HUES48 (cell line): ENCODE data around the gene FZD10.
A peak's percentile ranks its signal among the peaks of the same experiment; 100 is the strongest.

Experiments
- H3K27ac ChIP-seq: one replicate; pipeline ENCODE4 v1.7.0; 2013; ENCODE audit warnings: low read depth, low read length, inconsistent platforms
- H3K27me3 ChIP-seq: 2 replicates; pipeline ENCODE4 v1.6.1; 2013; ENCODE audit warnings: mild to moderate bottlenecking, low read length; ENCODE audit not compliant: control insufficient read depth, insufficient read depth
- H3K36me3 ChIP-seq: 2 replicates; pipeline ENCODE4 v1.6.1; 2013; ENCODE audit warnings: low read length; ENCODE audit not compliant: control insufficient read depth, insufficient read depth
- H3K4me1 ChIP-seq: 2 replicates; pipeline ENCODE4 v1.6.1; 2013; ENCODE audit warnings: mild to moderate bottlenecking, low read length; ENCODE audit not compliant: control insufficient read depth, insufficient read depth
- H3K4me3 ChIP-seq: 2 replicates; pipeline ENCODE4 v1.5.1; 2013; ENCODE audit warnings: mild to moderate bottlenecking, low read depth, low read length
- H3K9ac ChIP-seq: 2 replicates; pipeline ENCODE4 v1.6.1; 2013; ENCODE audit warnings: mild to moderate bottlenecking, low read depth, low read length, moderate library complexity
- H3K9me3 ChIP-seq: 2 replicates; pipeline ENCODE4 v1.6.1; 2013; ENCODE audit warnings: low read length; ENCODE audit not compliant: control insufficient read depth, insufficient read depth

Gene FZD10

DNA sequence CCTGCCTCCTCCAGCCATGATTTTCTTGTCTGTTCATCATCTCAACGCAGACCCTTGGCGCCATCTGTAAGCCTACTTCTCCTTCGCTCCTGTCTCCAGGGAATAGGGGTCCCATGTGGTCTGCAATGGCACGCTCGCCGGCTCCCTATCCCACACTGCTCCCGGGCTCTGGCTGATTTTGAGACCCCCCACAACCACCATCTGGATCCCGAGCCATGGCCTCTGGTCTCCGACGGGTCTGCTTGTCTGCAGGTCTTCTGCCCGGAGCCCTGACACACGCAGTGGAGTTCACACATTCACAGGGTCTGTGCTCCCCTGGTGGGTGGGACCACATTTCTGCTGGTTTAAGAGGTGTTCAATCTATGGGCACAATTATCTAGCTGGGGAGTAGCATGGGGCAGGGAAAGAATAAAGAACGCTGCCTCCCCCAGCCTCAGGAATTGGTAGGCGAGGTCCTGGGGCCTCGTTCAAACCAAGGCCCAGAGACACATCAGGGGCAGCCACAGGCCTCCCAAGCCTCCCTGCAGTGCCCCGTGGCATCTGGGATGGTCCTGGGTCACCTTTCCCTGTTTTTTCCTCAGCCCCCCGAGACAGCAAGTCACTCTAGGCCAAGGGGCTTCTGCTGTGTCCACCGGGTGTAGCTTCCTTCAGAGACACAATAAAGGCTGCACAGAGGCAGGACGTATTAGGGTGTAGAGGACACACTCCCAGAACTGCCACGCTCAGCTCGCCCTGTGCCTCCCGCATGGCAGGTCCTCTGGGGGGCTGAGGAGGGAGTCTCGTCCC, 21.5 kb downstream of the FZD10 start:
- Histone ChIP-seq H3K27me3 (peaks cover 59% of the 10 kb centered on the region), H3K4me1 (peaks cover 3% of the 10 kb centered on the region; the same call in 1 of the 2 replicates), H3K9ac (no peak overlapping the region), H3K36me3 (no peaks in the 10 kb centered on the region), H3K4me3 (no peak overlapping the region), H3K27ac (no peak overlapping the region), H3K9me3 (no peaks in the 10 kb centered on the region)

DNA sequence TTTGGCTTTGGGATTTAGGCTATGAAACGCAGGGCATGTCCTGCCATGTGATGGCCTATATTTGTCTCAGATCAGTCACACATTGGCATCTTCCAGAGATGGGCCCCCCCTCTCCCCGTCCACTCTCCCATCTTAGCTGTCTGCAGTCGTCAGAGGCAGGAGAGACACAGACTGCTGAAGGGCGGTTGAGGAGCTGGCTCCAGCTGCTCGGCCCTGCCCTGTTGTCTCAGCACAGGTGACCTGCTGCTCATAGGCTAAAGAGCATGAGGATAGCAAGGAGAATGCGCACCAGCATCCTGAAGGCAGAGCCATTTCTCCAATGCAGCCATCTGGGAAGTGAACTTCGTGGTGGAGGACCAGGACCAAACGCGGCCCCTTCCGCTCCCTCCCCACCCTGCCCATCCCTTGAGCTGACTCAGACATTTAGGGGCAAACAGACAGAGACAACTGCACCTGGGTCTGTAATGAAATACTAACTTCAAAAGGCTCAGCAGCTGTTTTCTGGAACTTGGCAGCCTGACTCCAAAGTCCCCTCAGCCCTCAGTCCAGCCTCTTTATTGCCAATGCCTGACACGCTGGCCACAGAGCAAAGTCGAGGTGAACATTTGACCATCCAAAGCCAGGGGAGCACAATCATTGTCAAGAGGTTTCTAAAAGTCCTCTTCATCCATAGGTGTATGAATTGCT, 22.3 kb downstream of the FZD10 start:
- H3K9ac ChIP-seq = no peak overlapping the region
- peaks cover 3% of the 10 kb centered on the region; the same call in 1 of the 2 replicates for H3K4me1 ChIP-seq
- H3K27ac ChIP-seq = no peak overlapping the region
- no peaks in the 10 kb centered on the region for H3K9me3 ChIP-seq
- peaks cover 55% of the 10 kb centered on the region for H3K27me3 ChIP-seq
- H3K4me3 ChIP-seq = no peak overlapping the region
- no peaks in the 10 kb centered on the region for H3K36me3 ChIP-seq

DNA sequence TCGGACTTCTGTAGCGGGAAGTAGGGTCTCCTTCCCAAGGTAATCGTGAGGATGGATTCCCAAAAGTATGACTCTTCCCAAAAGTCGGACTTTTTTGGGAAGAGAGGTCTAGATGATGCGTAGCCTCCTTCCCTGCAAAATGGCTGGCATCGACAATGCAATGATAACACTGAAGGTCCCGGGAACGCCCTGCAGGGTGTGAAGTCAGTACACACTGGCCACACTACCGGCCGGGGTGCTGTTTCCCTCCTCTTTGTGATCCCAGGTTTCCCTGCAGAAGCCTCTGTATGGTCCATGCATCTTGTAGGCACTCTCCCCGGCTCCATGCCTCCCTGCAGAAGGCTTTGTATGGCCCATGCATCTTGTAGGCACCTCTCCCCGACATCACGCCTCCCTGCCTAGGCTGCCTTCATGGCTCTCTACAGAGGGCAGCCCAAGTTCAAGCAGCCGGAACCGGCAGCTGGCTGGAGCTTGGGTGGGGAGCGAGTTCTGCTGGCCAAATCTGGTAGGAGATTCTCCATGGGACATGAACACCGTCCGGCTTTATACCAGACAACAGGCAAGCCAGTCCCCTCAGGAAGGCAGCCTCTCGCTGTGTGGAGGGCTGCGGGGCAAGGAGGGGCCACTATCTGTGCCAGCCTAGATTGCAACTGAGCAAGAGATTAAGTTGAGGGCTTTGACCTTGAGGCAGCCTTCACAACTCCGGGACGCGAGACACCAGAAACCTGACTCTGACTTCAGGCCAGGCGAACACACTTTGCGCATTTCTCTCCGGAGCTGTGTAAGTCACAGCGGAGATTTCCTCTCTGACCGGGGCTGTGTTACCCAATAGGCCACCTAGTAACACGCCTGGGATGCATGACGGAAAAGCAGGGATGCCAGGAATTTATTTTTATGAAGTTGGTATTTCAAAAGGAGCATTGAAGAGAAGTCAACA, 23.5 kb downstream of the FZD10 start:
- Histone ChIP-seq H3K9me3 (no peaks in the 10 kb centered on the region), H3K4me1 (peaks cover 3% of the 10 kb centered on the region; the same call in 1 of the 2 replicates), H3K36me3 (no peaks in the 10 kb centered on the region), H3K27me3 (peaks cover 49% of the 10 kb centered on the region), H3K27ac (no peak overlapping the region), H3K4me3 (no peak overlapping the region), H3K9ac (no peak overlapping the region)

DNA sequence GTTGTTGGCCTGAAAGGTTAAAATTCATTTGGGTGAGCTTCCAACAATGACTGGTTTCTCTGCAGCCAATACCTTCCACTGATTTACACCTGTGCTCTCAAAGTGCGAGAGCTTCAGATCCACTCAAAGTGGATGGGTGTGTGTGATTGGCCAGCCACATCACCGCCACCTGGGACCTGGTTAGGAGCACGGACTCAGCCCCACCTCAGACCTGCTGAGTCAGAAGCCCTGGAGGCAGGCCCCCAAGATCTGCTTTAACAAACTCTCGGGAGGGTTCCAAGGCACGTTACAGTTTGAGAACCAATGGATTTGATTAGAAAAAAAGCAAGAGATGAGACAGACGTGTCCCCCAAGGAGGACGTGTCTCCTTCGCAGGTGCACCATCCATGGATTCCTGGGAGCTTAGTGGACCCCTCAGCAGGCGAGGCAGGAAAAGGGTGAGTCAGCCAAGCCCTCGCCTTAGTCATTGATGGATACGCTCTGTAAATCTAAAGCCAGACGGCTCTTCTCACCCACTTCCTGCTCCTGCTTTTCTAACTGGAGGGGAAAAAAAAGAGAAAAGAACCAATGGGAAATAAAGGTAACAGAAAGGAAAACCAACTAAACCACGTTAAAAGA, 24.5 kb downstream of the FZD10 start:
- Histone ChIP-seq H3K36me3 (no peaks in the 10 kb centered on the region), H3K4me1 (peaks cover 3% of the 10 kb centered on the region; the same call in 1 of the 2 replicates), H3K27me3 (peaks cover 46% of the 10 kb centered on the region), H3K27ac (peak overlapping the region; percentile 33), H3K9ac (no peak overlapping the region), H3K9me3 (no peaks in the 10 kb centered on the region), H3K4me3 (no peak overlapping the region)

DNA sequence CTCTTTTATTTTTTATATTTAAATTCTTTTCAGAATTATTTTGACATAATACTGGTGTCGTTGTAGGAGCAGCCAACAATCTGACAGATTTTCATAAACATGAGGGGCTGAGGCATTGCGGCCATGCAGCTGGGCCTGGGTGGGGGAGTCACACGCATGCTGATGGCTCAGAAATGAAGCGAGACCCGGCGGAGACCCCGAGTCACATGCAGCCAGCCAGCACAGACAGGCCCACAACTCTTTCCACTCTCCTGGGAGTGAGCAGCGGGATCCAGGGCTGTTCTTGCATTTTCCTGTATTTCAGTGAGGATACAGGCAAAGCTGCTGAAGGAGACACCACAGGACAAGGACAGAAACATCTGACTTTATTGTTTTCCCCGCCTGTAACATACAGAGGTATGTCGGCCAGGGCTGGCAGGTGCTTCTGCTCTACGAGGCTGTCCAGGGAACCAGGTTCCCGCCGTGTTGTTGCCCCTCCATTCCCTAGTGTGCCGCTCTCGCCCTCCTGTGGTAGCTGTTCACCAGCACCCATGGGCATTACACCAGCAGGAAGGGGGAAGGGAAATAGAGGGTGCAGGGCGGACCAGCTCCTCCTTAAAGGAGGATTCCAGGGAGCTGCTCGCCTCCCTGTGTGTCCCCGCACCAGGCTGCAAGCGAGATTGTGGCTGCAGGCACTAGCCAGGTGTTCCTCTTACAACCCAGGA, 30.5 kb downstream of the FZD10 start:
- Histone ChIP-seq H3K36me3 (no peaks in the 10 kb centered on the region), H3K4me1 (no peaks in the 10 kb centered on the region), H3K9me3 (no peaks in the 10 kb centered on the region), H3K4me3 (no peak overlapping the region), H3K9ac (no peak overlapping the region), H3K27ac (no peak overlapping the region), H3K27me3 (peaks cover 31% of the 10 kb centered on the region)

DNA sequence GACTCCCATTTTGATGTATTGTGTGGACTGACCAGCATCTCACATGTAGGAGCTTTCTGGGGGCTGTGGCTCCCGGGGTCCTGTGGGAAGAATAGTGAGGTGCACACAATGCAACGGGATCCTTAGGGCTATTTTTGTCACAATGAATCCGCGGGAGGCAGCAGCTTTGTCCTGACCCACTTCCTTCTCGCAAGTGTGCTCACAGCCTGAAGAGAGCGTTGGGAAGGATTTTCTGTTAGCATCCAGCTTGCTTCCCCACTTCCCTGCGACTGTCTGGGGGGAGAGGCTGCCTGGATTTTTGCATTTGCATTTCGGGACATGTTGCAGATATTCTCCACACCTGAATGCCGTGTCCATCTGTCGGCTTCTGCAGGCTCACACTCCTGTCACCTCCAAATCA, 31.9 kb downstream of the FZD10 start:
- Histone ChIP-seq H3K4me3 (no peak overlapping the region), H3K4me1 (no peaks in the 10 kb centered on the region), H3K9me3 (no peaks in the 10 kb centered on the region), H3K27me3 (peaks cover 40% of the 10 kb centered on the region), H3K9ac (no peak overlapping the region), H3K36me3 (no peaks in the 10 kb centered on the region), H3K27ac (no peak overlapping the region)

DNA sequence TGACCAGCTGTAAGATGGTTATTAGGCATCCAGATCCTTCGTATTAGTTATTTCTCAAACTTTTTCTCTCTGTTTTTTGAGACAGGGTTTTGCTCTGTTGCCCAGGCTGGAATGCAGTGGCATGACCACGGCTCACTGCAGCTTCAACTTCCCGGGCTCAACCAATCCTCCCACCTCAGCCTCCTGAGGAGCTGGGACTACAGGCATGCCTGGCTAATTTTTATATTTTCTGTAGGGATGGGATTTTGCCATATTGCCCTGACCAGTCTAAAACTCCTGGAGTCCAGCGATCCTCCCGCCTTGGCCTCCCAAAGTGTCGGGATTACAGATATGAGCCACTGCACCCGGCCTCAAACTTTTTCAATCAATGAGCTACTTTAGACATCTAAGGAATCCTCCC, 33.1 kb downstream of the FZD10 start:
- no peaks in the 10 kb centered on the region for H3K36me3 ChIP-seq
- no peaks in the 10 kb centered on the region for H3K9me3 ChIP-seq
- no peak overlapping the region for H3K4me3 ChIP-seq
- peaks cover 51% of the 10 kb centered on the region for H3K27me3 ChIP-seq
- no peak overlapping the region for H3K9ac ChIP-seq
- no peaks in the 10 kb centered on the region for H3K4me1 ChIP-seq
- no peak overlapping the region for H3K27ac ChIP-seq

DNA sequence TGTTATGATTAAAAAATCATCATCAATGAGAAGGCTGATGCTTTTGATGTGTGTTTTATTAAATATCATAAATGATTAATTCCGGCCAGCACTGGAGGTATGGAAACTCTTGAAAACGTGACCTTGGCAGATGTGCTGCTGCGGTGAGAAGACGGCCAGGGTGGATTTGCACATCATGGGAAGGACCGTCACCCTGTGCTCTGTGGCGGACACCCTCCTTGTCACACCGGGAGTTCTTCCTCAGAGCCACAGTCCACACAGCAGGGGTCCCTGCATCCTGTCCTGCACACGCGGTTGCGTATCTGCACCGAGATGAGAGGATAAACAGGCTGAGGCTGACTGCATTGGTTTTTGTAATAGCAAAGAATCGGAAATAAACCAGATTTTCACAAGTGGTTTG, 33.5 kb downstream of the FZD10 start:
- no peaks in the 10 kb centered on the region for H3K4me1 ChIP-seq
- H3K27ac ChIP-seq = no peak overlapping the region
- H3K27me3 ChIP-seq = peaks cover 55% of the 10 kb centered on the region
- H3K36me3 ChIP-seq = no peaks in the 10 kb centered on the region
- no peak overlapping the region for H3K9ac ChIP-seq
- H3K9me3 ChIP-seq = no peaks in the 10 kb centered on the region
- no peak overlapping the region for H3K4me3 ChIP-seq

DNA sequence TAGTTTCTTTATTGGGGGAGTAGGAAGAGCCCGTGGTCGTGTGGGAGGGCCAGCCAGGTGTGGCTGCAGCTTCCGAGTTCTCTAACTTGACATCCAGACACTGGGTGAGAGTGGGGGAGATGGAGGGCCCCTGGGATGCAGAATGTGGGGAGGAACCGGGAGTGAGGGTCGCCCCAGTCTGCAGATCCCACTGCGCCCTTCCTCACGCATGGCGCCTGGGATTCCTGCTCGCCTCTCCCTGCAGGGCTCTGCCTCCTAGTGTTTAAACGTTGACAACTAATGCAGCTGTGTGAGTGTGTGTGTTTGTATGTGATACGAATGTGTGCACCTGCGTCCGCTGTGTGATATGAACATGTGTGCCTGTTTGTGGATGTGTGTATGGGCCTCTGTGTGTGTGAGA, 34.6 kb downstream of the FZD10 start:
- Histone ChIP-seq H3K27ac (no peak overlapping the region), H3K27me3 (peaks cover 58% of the 10 kb centered on the region), H3K4me3 (no peak overlapping the region), H3K9me3 (no peaks in the 10 kb centered on the region), H3K36me3 (no peaks in the 10 kb centered on the region), H3K9ac (no peak overlapping the region), H3K4me1 (no peaks in the 10 kb centered on the region)

DNA sequence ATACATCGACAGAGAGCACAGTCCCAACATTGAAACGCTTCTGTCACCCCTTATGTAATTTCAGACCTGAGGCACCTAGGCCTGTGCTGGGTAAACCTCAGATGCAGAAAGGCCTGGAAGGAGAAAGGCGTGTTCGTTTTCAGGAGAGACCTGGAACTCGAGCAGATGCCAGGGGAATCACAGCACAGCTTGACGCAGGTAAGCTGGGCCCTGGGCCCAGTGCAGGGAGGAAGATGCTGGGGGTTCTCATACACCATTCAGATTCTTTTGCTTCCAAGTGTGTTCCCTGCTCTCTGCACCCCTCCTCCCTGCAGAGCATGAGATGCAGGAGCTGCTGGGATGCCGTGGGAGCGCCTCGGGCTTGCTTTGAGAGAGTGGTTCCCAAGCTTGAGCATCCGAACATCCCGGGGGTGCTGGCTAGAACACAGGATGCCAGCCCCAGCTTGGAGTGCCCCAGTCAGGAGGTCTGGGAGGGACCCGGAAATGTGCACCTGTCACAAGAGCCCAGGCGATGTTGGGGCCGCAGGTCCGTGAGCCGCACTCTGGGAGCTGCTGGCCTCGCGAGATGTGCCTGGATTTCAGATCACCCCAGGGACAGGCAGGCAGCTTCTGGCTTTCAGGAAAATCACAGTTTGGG, 35.9 kb downstream of the FZD10 start:
- Histone ChIP-seq H3K9me3 (no peaks in the 10 kb centered on the region), H3K36me3 (no peaks in the 10 kb centered on the region), H3K9ac (no peak overlapping the region), H3K27me3 (peaks cover 53% of the 10 kb centered on the region), H3K4me1 (no peaks in the 10 kb centered on the region), H3K27ac (no peak overlapping the region), H3K4me3 (no peak overlapping the region)
